Measurements from ENCODE around the gene CILP2. TPM values are rescaled to one million over a fixed set of nuclear protein-coding genes. Genes with fewer than 3 reads are reported as not detected.

The CILP2 gene
- total and polyA plus RNA-seq, 2 experiments from 2014 or later, result 2.2 to 8.4 TPM

DNA sequence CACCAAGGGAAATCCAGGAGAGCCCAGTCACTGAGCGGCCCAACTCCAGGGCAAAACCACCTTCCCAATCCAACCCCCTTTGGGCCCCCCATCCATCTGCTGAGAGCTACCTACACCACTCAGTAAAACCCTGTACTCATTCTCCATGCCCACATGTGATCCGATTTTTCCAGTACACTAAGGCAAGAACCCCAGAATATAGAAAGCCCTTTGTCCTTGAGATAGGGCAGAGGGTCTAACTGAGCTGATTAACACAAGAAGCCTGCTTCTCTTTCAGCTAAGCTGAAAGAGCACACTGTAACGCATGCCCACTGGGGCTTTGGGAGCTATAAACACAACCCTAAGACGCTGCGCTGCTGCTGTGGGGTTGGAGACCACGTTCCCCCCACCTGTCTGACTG, 44.4 kb downstream of the CILP2 start:
- DNase-seq (ENCODE audit: low read depth in 1 of 2, low spot score in 1 of 2), result no peak
- TF ChIP-seq CTCF (IDR thresholded peaks at IDR 0.05; ENCODE audit: low read depth, low read length), result no peak
- H3K27ac ChIP-seq, result no peak overlapping the region

GRCh38 chr19:19584356-19584755, 46.3 kb downstream of the CILP2 start:
- TF ChIP-seq CTCF (IDR thresholded peaks at IDR 0.05; ENCODE audit: low read depth, low read length), result no peak
- no peak overlapping the region for H3K4me3 ChIP-seq
- H3K27me3 ChIP-seq, result no peaks in the 10 kb centered on the region
- H3K27ac ChIP-seq, result no peak overlapping the region
- H3K36me3 ChIP-seq, result no peaks in the 10 kb centered on the region
- no peaks in the 10 kb centered on the region for H3K4me1 ChIP-seq (ENCODE audit: low read depth)
- no peaks in the 10 kb centered on the region for H3K9me3 ChIP-seq (ENCODE audit: low read depth)
- DNase-seq (ENCODE audit: low read depth in 1 of 2, low spot score in 1 of 2), result no peak

More for the DNA sequence above, 44.4 kb downstream of the CILP2 start:
- Histone ChIP-seq H3K36me3 (no peaks in the 10 kb centered on the region), H3K9me3 (ENCODE audit: low read depth) (no peaks in the 10 kb centered on the region), H3K27me3 (no peaks in the 10 kb centered on the region), H3K4me1 (ENCODE audit: low read depth) (no peaks in the 10 kb centered on the region), H3K4me3 (no peak overlapping the region)

DNA sequence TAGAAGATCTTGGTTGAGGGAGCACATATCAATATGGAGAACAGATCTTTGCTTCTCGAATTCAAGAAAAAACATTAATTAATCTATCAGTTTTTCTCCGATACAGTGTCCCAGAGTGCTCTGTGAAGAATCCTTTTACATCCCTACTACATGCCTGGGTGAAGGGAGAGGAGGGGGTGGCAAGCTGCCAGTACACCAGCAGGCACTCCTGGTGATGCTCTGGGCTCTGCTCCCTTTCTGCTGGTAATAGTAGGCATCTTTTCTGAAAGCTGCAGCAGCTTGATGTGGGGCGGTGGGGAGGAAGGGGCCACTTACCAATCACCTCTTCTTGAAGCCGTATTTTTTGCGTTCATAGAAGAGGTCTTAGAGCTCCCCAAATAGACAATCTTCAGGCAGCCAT, 49.7 kb downstream of the CILP2 start:
- Histone ChIP-seq H3K9me3 (ENCODE audit: low read depth) (no peaks in the 10 kb centered on the region), H3K4me3 (no peak overlapping the region), H3K27ac (no peak overlapping the region), H3K4me1 (ENCODE audit: low read depth) (no peaks in the 10 kb centered on the region), H3K27me3 (no peaks in the 10 kb centered on the region), H3K36me3 (no peaks in the 10 kb centered on the region)
- no peak for TF ChIP-seq CTCF (IDR thresholded peaks at IDR 0.05; ENCODE audit: low read depth, low read length)
- no peak for DNase-seq (ENCODE audit: low read depth in 1 of 2, low spot score in 1 of 2)

DNA sequence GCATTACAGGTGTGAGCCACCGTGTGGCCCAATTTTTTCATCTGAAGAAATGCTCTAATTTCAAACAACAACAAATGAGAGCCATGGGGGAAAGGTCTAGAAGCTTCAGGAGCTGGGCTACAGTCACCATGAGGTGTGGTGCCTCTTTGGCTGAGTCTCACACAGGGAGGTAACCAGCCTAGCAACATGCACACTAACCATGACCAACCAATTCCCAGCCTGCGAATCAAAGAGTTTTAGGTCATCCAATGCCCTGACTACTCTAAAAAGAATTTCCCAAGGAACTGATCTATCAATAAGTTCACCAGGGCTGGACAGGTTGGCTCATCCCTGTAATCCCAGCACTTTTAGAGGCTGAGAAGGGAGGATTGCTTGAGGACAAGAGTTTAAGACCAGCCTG, 50.5 kb downstream of the CILP2 start:
- no peak overlapping the region for H3K4me3 ChIP-seq
- no peak overlapping the region for H3K27ac ChIP-seq
- H3K27me3 ChIP-seq, result no peaks in the 10 kb centered on the region
- TF ChIP-seq CTCF (IDR thresholded peaks at IDR 0.05; ENCODE audit: low read depth, low read length), result no peak
- H3K4me1 ChIP-seq (ENCODE audit: low read depth), result no peaks in the 10 kb centered on the region
- H3K36me3 ChIP-seq, result no peaks in the 10 kb centered on the region
- no peak for DNase-seq (ENCODE audit: low read depth in 1 of 2, low spot score in 1 of 2)
- H3K9me3 ChIP-seq (ENCODE audit: low read depth), result no peaks in the 10 kb centered on the region

DNA sequence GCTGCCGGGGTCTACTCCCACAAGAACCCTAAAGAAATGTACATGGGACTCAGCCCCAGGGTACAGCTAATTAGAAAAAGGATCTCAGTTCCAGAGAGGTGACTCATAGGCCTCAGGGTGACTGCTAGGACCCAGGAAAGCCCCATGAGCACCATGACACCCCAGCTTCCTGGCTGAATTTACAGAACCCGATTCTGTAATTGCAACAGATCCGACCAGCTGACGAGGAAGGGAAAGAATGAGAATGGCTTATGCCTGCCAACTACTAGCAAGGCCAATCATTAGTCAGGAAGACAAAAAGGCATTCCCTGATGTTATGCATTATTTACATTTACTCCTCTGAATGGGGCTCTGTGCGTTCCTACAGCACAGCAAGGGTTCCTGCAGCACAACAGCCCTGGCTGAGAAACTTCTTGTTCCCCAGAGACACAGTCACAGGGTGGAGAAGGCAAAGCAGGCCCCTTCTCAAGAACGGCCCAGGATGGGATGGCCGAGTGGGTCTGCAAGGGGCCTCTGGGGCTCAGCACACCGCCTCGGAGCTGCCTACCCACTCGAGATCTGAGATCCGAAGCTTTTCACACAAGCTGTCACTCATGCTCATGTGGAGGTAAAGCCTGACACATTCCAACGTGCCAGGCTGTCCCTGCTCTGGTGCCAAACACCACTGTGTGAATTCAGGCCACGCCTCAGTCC, 53.2 kb downstream of the CILP2 start:
- Histone ChIP-seq H3K9me3 (ENCODE audit: low read depth) (no peaks in the 10 kb centered on the region), H3K4me1 (ENCODE audit: low read depth) (no peaks in the 10 kb centered on the region), H3K27me3 (no peaks in the 10 kb centered on the region), H3K4me3 (no peak overlapping the region), H3K27ac (no peak overlapping the region), H3K36me3 (no peaks in the 10 kb centered on the region)
- TF ChIP-seq CTCF (IDR thresholded peaks at IDR 0.05; ENCODE audit: low read depth, low read length), result no peak
- peak in 1 of 2 donors; percentile 94 for DNase-seq (ENCODE audit: low read depth in 1 of 2, low spot score in 1 of 2)

Measured in cardiac muscle cell (in vitro differentiated cells and primary cell).